GM18867 (cell line): ENCODE measurements around the gene HTT.
"Not testable (repeated sequence)": the region's sequence is repeated elsewhere in the genome, so short reads cannot be mapped to it uniquely, and the experiment has no call there.

Experiments
- ATAC-seq: cut with Tn5 transposase; IDR thresholded peaks from one replicate; pipeline ENCODE4 v1.9.1; 2021; ENCODE audit warnings: mild to moderate bottlenecking, moderate library complexity; ENCODE audit not compliant: unreplicated experiment

Gene HTT

DNA sequence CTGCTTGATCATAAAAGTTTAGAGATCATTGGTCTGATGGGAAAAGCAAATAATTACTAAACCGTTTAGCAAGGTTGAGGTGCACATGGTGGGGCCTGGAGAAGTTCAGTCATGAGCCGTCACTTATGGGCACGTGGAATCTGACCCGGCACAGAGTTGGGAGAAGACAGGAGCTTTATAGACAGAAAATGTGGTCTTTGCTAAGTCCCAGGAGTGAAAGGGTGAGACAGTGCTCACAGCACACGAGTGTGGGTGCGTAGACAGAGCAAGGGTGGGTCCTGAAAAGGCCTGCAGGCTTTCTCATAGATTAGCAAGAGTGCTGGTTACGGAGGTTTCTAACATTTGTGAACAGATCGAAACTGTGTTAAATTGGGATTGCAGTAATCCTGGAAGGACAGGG is 43.8 kb downstream of the HTT start:
- no peak for ATAC-seq

GRCh38 chr4:3119464-3119863 is 45.0 kb downstream of the HTT start:
- ATAC-seq, result no peak

DNA sequence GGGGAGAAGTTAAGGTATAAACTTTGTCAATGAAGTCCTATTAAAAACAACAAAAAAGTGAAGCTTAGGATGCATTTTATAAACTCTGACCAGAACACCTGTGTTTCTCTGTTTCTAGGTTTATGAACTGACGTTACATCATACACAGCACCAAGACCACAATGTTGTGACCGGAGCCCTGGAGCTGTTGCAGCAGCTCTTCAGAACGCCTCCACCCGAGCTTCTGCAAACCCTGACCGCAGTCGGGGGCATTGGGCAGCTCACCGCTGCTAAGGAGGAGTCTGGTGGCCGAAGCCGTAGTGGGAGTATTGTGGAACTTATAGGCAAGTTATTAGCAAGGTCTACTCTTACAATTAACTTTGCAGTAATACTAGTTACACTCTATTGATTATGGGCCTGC is 46.6 kb downstream of the HTT start:
- ATAC-seq, result no peak

DNA sequence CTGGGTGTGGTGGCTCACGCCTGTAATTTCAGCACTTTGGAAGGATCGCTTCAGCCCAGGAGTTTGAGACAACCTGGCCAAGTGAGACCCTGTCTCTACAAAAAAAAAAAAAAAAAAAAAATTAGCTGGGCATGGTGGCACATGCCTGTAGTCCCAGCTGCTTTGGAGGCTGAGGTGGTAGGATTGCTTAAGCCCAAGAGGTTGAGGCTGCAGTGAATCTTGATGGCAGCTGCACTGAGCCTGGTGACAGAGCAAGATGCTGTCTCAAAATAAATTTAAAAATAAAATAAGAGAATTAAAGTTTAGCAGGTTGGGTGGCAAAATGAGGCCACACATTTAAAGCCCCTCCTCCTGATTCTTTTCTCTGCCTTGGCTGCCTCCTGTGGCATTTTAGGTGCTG is 47.1 kb downstream of the HTT start:
- ATAC-seq, result no peak

DNA sequence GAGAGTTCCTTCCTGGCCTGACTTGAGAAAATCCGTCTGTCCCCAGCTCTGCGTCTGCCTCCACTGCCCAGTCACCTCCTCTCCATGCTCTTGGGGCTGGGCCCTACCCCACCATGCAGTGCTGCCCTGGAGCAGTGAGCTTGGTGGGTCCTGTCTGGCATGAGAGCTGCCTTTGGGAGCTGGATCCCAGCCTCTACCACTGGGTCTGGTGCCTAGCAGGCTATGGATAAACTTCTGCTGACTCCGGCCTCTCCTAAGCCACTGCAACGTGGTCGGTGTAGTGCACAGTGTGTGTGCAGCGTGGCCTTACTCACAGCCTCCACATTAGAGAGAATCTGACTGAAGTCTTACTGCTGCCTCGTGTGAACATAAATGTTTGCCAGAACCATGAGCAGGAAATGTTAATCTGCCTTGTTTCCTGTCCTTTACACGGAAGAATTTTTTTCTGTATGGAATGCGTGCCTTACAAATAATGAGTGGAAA is 47.6 kb downstream of the HTT start:
- ATAC-seq, result no peak

DNA sequence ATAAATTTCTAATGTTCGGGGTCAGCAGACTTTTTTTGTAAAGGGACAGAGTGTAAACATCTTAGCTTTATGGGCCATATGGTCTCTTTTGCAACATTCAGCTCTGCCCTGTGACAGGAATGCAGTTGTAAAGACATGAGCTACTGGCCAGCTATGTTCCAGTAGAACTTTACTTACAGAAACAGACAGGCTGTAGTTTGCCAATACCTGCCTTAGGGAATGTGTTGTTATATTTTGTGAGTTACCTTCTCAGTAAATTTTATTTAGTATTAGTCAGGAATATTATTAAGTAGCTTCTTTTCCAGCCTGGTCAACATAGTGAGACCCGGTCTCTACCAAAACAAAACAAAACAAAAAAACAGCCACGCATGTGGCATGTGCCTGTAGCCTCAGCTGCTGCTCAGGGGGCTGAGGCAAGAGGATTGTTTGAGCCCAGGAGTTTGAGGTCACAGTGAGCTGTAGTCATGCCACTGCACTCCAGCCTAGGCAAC is 48.7 kb downstream of the HTT start:
- ATAC-seq, result no peak

DNA sequence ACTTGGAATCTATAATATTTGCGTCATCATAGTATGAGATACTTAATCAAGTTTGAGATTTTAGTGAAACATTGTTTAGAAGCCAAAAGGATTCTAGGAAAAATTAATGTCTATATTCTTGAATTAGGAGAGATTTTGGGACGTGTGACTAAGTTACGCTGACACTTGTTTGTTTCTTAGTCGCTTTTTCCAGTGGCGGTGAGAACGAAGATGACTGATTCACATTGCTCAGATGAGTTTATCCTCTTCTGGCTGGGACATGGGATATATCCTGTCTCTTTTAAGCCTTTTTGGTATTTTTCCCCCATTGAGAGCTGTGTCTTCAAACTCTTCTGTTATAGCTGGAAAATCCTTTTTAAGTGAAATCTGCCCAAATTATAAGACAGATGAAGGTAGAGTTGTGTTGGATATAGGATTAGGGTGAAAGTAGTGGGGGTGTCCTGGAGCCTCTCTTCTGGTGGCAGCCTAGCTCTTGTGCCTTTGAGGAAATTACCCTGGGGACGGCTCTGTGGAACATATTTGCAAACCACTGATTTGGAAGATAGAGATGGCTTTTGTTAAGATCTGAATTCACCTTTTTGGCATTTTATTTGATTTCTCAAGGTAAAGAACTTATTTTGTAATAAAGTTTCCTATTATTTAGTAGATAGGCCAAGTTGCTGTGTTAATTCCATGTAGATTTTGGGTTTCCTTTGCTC is 49.7 kb downstream of the HTT start:
- ATAC-seq, result no peak

GRCh38 chr4:3127112-3127511 is 52.6 kb downstream of the HTT start:
- no peak for ATAC-seq

DNA sequence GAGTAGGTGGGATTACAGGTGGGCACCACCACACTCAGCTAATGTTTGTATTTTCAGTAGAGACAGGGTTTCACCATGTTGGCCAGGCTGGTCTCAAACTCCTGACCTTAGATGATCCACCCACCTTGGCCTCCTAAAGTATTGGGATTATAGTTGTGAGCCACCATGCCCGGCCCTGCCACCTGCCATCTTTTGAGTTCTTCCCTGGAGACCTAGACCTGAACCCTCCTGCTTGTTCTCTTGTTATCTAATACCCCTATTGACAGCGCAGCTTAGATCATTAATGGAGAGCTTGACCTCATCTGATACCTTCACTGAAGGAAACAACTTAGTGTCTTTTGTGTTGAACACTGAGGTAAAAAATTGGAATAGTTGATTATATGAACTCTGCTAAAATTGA is 53.6 kb downstream of the HTT start:
- ATAC-seq, result no peak

DNA sequence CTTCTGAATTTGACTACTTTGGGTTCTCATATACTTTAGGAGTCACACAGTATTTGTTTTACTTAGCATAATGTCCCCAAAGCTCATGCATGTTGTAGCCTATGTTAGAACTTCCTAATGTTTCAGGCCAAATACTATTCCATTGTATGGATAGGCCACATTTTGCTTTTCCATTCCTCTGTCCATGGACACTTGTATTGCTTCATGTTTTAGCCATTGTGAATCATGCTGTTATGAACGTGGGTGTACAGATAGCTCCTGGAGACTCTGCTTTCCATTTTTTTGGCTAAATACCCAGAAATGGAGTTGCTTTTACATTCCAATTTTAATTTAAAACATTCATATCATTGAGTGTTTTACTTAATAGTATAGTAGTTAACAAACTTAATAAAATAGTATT is 54.5 kb downstream of the HTT start:
- ATAC-seq, result no peak

GRCh38 chr4:3130201-3130600 is 55.7 kb downstream of the HTT start:
- ATAC-seq, result no peak

DNA sequence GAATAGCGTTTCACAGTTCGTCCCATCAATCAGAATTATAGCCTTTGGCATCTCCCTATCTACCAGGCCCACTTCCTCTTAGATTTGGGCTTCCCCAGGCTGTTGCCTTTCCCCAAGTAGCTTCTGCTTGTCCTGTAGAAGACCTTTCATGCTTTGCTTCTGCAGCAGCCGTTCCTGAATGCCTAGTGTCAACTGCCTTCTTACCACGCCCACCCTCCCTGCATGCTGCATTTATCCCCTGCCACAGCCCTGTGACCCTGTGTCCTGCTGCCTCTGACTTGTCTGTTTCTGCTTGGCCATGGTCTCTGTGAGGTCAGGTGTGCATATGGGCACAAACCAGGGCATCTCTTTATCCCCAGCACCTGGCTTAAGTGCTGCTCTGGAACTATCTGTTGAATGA is 56.3 kb downstream of the HTT start:
- ATAC-seq, result no peak

- ATAC-seq, result no peak
Measured at GRCh38 chr4:3134201-3134600, 59.7 kb downstream of the HTT start.

DNA sequence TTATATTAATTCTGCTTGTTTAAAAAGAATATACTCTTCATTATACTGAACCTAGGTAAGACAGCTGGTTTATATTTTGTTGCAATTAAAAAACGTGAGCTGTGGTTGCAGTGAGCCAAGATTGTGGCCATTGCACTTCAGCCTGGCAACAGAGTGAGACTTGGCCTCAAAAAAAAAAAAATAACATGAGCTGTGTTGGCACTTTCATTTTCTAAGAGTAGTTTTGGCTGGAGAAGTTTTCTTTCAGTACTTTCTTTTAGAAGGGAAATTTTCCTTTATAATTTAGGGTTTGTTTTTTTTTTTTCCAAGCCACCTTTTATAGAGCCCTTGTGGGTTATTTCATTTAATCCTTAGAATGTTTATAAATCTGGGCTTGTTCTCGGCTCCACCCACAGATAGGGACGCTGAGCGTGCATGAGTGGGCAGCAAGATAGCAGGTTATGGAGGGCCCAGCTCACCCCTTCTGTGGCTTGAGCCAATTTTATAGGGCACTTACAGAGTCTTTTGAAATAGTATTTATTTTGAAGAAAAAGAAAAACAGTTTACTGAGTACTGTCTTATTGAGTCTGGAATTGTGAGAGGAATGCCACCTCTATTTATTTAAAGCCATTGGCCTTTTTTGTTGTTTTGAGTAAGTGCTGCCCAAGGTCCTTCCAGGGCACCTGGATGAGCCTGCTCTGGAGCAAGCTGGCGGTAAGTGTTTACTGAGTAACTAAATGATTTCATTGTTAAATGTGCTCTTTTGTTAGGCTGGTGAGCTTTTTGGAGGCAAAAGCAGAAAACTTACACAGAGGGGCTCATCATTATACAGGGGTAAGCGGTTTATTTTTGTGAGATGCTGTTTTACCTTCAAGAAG is 60.9 kb downstream of the HTT start:
- ATAC-seq, result no peak

DNA sequence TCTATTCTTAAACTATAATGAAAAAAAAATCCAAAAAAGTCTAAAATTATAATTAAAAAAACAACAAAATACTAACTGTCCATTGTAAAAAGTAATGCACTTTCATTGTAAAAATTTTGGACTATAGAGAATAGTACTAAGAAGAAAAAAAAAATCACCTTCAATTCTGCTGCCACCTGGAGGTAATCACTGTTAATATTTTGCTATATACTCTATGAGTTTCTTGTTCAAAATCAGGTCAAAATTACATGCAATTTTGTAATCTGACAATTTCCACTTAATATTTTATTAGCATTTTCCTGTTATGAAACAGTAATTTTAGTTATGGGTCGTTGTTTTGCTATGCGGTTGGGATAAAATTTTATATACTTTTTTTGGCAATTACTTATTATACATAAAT is 62.0 kb downstream of the HTT start:
- no peak for ATAC-seq

- no peak for ATAC-seq
Measured at GRCh38 chr4:3137908-3138307, 63.4 kb downstream of the HTT start.

GRCh38 chr4:3145234-3145924 is 70.9 kb downstream of the HTT start:
- ATAC-seq, result no peak

DNA sequence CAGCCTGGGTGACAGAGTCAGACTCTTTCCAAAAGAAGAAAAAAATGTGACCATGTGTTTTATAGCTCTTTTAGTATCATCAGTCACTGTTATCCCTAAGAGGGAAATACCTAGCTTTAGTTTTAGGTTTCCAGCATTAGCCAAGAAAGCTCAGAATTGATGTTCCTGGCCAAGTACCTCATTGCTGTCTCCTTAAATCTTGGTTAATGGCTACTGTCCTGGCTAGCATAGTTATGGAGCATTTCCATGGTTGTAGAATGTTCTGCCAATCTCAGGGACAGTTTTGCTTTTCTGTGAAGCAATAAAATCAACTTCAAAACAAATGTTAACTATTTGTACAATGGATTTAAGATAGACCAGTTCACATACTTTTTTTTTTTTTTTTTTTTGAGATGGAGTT is 74.4 kb downstream of the HTT start:
- ATAC-seq, result no peak

GRCh38 chr4:3151238-3151637 is 76.8 kb downstream of the HTT start:
- ATAC-seq, result not testable (repeated sequence)

GRCh38 chr4:3157366-3157765 is 82.9 kb downstream of the HTT start:
- no peak for ATAC-seq

- no peak for ATAC-seq
Measured at GRCh38 chr4:3158841-3159240, 84.4 kb downstream of the HTT start.

DNA sequence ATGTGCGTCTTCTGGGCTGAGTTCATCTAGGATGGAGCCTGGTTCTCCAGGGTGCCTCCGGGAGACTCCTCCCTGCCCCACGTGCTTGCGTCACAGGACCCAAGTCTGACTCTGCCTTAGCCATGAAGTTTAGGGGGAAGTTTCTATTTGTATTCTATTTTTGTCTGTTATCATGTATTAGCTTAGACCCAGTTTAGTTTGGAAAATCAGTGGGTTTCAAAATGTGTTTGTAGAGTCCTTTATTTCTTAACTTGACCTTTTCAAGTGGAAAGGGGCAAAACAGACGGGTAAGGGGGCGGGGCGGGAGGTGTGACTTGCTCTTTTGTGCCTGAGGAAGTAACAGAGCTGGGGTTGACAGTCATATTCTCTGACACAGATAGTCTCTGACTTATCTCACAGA is 86.0 kb downstream of the HTT start:
- no peak for ATAC-seq
